Measurements from ENCODE around the gene AEBP1. TPM values are rescaled to one million over a fixed set of nuclear protein-coding genes. Genes with fewer than 3 reads are reported as not detected.
A peak's percentile ranks its signal among the peaks of the same experiment; 100 is the strongest.

Gene AEBP1
- total RNA-seq, 1 donor from 2014 or later: 0.26 TPM

GRCh38 chr7:44062903-44063295 lies 41.2 kb upstream of the AEBP1 start:
- DNase-seq (ENCODE audit: low read depth) (no peak), FAIRE-seq (no peak)
- TF ChIP-seq CTCF (IDR thresholded peaks at IDR 0.05; ENCODE audit: insufficient read depth, low read length, severe bottlenecking): no peak
- Histone ChIP-seq H3K4me3 (ENCODE audit: low read depth, low read length) (no peak overlapping the region), H3K36me3 (ENCODE audit: control insufficient read depth, insufficient read depth, low read length) (peaks cover 23% of the 10 kb centered on the region), H3K27me3 (ENCODE audit: control insufficient read depth, insufficient read depth, low read length) (no peaks in the 10 kb centered on the region)

GRCh38 chr7:44063547-44063893 lies 40.6 kb upstream of the AEBP1 start:
- DNase-seq (ENCODE audit: low read depth) (no peak), FAIRE-seq (no peak)
- Histone ChIP-seq H3K27me3 (ENCODE audit: control insufficient read depth, insufficient read depth, low read length) (no peaks in the 10 kb centered on the region), H3K4me3 (ENCODE audit: low read depth, low read length) (no peak overlapping the region), H3K36me3 (ENCODE audit: control insufficient read depth, insufficient read depth, low read length) (peaks cover 17% of the 10 kb centered on the region)
- TF ChIP-seq CTCF (IDR thresholded peaks at IDR 0.05; ENCODE audit: insufficient read depth, low read length, severe bottlenecking): no peak

- no peaks in the 10 kb centered on the region for H3K27me3 ChIP-seq (ENCODE audit: control insufficient read depth, insufficient read depth, low read length)
- no peak for TF ChIP-seq CTCF (IDR thresholded peaks at IDR 0.05; ENCODE audit: insufficient read depth, low read length, severe bottlenecking)
- peak; percentile 23 for FAIRE-seq
- DNase-seq (ENCODE audit: low read depth): no peak
- peaks cover 14% of the 10 kb centered on the region for H3K36me3 ChIP-seq (ENCODE audit: control insufficient read depth, insufficient read depth, low read length)
- no peak overlapping the region for H3K4me3 ChIP-seq (ENCODE audit: low read depth, low read length)
These were observed 40.1 kb upstream of the AEBP1 start for GRCh38 chr7:44063894-44064651.

GRCh38 chr7:44064791-44065430 lies 39.2 kb upstream of the AEBP1 start:
- no peak for DNase-seq (ENCODE audit: low read depth)
- no peaks in the 10 kb centered on the region for H3K27me3 ChIP-seq (ENCODE audit: control insufficient read depth, insufficient read depth, low read length)
- no peak for TF ChIP-seq CTCF (IDR thresholded peaks at IDR 0.05; ENCODE audit: insufficient read depth, low read length, severe bottlenecking)
- H3K36me3 ChIP-seq (ENCODE audit: control insufficient read depth, insufficient read depth, low read length): peaks cover 8% of the 10 kb centered on the region
- H3K4me3 ChIP-seq (ENCODE audit: low read depth, low read length): no peak overlapping the region
- no peak for FAIRE-seq

GRCh38 chr7:44065431-44066110 lies 38.6 kb upstream of the AEBP1 start, which contains the start of gene PGAM2:
TSS of gene PGAM2 (minus strand) at chr7:44065567. CDS start at chr7:44065529, 38 bp downstream.
- H3K4me3 ChIP-seq (ENCODE audit: low read depth, low read length): no peak within 1 kb of the TSS
- FAIRE-seq (no peak), DNase-seq (ENCODE audit: low read depth) (no peak)
- no peaks in the 10 kb centered on the region for H3K27me3 ChIP-seq (ENCODE audit: control insufficient read depth, insufficient read depth, low read length)
- no peak for TF ChIP-seq CTCF (IDR thresholded peaks at IDR 0.05; ENCODE audit: insufficient read depth, low read length, severe bottlenecking)
- H3K36me3 ChIP-seq (ENCODE audit: control insufficient read depth, insufficient read depth, low read length): peaks cover 4% of the 10 kb centered on the region
